Stomach (tissue), 4 donors: ENCODE results near the gene EFCAB12.

Source experiments
- EP300 ChIP-seq: sonication (generic); formaldehyde crosslinking; IDR thresholded peaks from one replicate; pipeline ENCODE4 v1.6.1; 2017; ENCODE audit warnings: antibody characterized with exemption
- TF ChIP-seq, protein P1 (sequence below), 7 experiments: fragments of 450-650 bp in 4 of 7; fragments of 200-600 bp in 3 of 7; sonication (generic) in 3 of 7; IDR thresholded peaks; one replicate each; pipeline ENCODE4 v1.5.1; 2016 to 2019; ENCODE audit warnings: antibody characterized with exemption in 7 of 7, control low read depth in 2 of 7, mild to moderate bottlenecking in 1 of 7

DNA sequence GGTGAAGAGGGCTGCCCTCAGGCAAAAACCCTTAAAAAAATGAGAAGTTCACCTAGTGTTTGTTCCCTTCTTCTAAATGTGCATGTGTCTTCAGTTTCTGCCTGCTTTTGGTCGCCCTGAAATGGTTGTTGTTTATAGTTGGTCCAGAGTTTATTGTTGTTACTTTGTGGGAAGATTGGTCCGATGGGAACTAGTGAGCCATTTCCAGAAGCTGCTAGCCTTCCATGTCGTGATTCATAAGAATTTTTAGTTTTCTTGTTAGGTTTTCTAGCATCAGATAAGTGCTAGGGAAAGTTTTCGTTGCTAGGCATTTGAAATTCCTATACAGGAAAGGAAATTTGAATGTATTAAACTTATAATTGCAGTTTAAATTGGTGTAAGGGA lies 45.3 kb upstream of the EFCAB12 start:
- no peak for TF ChIP-seq EP300
- TF ChIP-seq, protein P1, sequence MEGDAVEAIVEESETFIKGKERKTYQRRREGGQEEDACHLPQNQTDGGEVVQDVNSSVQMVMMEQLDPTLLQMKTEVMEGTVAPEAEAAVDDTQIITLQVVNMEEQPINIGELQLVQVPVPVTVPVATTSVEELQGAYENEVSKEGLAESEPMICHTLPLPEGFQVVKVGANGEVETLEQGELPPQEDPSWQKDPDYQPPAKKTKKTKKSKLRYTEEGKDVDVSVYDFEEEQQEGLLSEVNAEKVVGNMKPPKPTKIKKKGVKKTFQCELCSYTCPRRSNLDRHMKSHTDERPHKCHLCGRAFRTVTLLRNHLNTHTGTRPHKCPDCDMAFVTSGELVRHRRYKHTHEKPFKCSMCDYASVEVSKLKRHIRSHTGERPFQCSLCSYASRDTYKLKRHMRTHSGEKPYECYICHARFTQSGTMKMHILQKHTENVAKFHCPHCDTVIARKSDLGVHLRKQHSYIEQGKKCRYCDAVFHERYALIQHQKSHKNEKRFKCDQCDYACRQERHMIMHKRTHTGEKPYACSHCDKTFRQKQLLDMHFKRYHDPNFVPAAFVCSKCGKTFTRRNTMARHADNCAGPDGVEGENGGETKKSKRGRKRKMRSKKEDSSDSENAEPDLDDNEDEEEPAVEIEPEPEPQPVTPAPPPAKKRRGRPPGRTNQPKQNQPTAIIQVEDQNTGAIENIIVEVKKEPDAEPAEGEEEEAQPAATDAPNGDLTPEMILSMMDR (IDR thresholded peaks at IDR 0.05) = no peak
